OCI-LY7 (cell line): ENCODE results near the gene SUSD4.

Source experiments
- EZH2phosphoT487 ChIP-seq: fragments of 200-600 bp; sonication (generic); IDR thresholded peaks from 2 replicates; pipeline ENCODE4 v1.6.1; 2018; ENCODE audit warnings: low read depth, borderline replicate concordance, mild to moderate bottlenecking, mixed run types, antibody characterized with exemption, low read length, moderate library complexity, mixed read lengths
- TF ChIP-seq, protein P1 (sequence below): fragments of 200-600 bp; sonication (generic); conservative IDR thresholded peaks from 2 replicates; pipeline ENCODE4 v1.5.1; 2014; ENCODE audit warnings: mild to moderate bottlenecking, antibody characterized with exemption, low read length, moderate library complexity, mixed read lengths

DNA sequence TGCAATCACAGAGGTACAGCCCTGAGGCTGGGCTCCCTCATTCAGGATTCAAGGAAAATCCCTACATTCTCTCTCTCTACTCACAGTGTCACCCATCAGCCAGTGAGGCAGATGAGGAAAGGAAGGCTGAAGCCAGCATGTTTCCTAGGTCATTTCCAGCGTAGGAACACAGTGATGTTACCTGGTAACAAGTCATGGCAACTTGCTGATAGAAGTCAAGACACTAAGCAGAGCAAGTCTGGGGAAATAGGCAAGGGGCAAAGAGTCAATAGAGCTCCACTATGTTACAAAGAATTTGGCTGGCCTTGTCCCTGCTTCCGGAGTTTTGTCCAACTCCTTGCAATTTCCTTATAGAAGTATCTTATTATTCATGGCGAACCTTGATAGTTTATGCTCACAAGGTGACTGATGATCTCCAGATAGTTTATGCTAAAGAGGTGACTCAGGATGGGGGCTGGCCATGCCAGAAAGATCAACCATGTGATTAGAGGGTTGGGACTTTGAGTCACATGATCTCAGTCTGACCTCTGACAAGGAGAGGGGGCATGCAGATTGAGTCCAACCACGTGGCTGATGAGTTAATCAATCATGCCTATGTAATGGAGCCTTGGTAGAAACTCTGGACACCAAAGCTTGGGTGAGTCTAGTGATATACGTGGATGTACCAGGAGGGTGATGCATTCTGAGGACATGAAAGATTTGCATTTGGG is 51.1 kb downstream of the SUSD4 start:
- TF ChIP-seq, protein P1, sequence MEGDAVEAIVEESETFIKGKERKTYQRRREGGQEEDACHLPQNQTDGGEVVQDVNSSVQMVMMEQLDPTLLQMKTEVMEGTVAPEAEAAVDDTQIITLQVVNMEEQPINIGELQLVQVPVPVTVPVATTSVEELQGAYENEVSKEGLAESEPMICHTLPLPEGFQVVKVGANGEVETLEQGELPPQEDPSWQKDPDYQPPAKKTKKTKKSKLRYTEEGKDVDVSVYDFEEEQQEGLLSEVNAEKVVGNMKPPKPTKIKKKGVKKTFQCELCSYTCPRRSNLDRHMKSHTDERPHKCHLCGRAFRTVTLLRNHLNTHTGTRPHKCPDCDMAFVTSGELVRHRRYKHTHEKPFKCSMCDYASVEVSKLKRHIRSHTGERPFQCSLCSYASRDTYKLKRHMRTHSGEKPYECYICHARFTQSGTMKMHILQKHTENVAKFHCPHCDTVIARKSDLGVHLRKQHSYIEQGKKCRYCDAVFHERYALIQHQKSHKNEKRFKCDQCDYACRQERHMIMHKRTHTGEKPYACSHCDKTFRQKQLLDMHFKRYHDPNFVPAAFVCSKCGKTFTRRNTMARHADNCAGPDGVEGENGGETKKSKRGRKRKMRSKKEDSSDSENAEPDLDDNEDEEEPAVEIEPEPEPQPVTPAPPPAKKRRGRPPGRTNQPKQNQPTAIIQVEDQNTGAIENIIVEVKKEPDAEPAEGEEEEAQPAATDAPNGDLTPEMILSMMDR = no peak
- TF ChIP-seq EZH2phosphoT487 = no peak
